ENCODE measurements around the gene BIRC3. TPM values are rescaled to one million over a fixed set of nuclear protein-coding genes. Genes with fewer than 3 reads are reported as not detected.
A peak's percentile ranks its signal among the peaks of the same experiment; 100 is the strongest.

The BIRC3 gene
- total and polyA plus RNA-seq, 4 donors, result 2.6 to 19.3 (median 11.9) TPM

GRCh38 chr11:102305352-102306047 is 11.8 kb upstream of the BIRC3 start:
- no peak overlapping the region for H3K27ac ChIP-seq (ENCODE audit: low read depth in 1 of 2, low read length in 2 of 2)
- no peaks in the 10 kb centered on the region for H3K36me3 ChIP-seq (ENCODE audit: control insufficient read depth in 1 of 2, insufficient read depth in 2 of 2, low read length in 1 of 2)
- no peak for DNase-seq
- peaks cover 4% of the 10 kb centered on the region for H3K9me3 ChIP-seq (ENCODE audit: control insufficient read depth, low read length)
- intact Hi-C loops (cut with DNase I), result no loop called here
- 65 to 70% methylated on average over 3 of the region's 3 CpGs for WGBS, 2 donors
- no peak for ATAC-seq (ENCODE audit: low FRiP score)
- peaks cover 0 to 3% of the 10 kb centered on the region in 2 donors for H3K27me3 ChIP-seq (ENCODE audit: control insufficient read depth in 1 of 2, insufficient read depth in 2 of 2, low read length in 1 of 2)
- H3K4me3 ChIP-seq (ENCODE audit: low read length in 2 of 2), result no peak overlapping the region
- no peaks in the 10 kb centered on the region for H3K4me1 ChIP-seq (ENCODE audit: control insufficient read depth in 1 of 2, insufficient read depth in 2 of 2, low read length in 2 of 2)

GRCh38 chr11:102306048-102306597 is 11.2 kb upstream of the BIRC3 start:
- no peak for ATAC-seq (ENCODE audit: low FRiP score)
- H3K27me3 ChIP-seq (ENCODE audit: control insufficient read depth in 1 of 2, insufficient read depth in 2 of 2, low read length in 1 of 2), result peaks cover 0 to 3% of the 10 kb centered on the region in 2 donors
- no peak for DNase-seq
- no peaks in the 10 kb centered on the region for H3K36me3 ChIP-seq (ENCODE audit: control insufficient read depth in 1 of 2, insufficient read depth in 2 of 2, low read length in 1 of 2)
- peaks cover 4% of the 10 kb centered on the region for H3K9me3 ChIP-seq (ENCODE audit: control insufficient read depth, low read length)
- intact Hi-C loops (cut with DNase I), result no loop called here
- no peaks in the 10 kb centered on the region for H3K4me1 ChIP-seq (ENCODE audit: control insufficient read depth in 1 of 2, insufficient read depth in 2 of 2, low read length in 2 of 2)
- no peak overlapping the region for H3K4me3 ChIP-seq (ENCODE audit: low read length in 2 of 2)
- 80 to 83% methylated on average over 5 of the region's 5 CpGs for WGBS, 2 donors
- no peak overlapping the region for H3K27ac ChIP-seq (ENCODE audit: low read depth in 1 of 2, low read length in 2 of 2)

GRCh38 chr11:102306817-102307726 is 10.2 kb upstream of the BIRC3 start:
- intact Hi-C loops (cut with DNase I), result no loop called here
- Histone ChIP-seq H3K4me3 (ENCODE audit: low read length in 2 of 2) (no peak overlapping the region), H3K36me3 (ENCODE audit: control insufficient read depth in 1 of 2, insufficient read depth in 2 of 2, low read length in 1 of 2) (no peaks in the 10 kb centered on the region), H3K9me3 (ENCODE audit: control insufficient read depth, low read length) (peaks cover 2% of the 10 kb centered on the region), H3K4me1 (ENCODE audit: control insufficient read depth in 1 of 2, insufficient read depth in 2 of 2, low read length in 2 of 2) (no peaks in the 10 kb centered on the region), H3K27me3 (ENCODE audit: control insufficient read depth in 1 of 2, insufficient read depth in 2 of 2, low read length in 1 of 2) (peaks cover 0 to 3% of the 10 kb centered on the region in 2 donors), H3K27ac (ENCODE audit: low read depth in 1 of 2, low read length in 2 of 2) (no peak overlapping the region)
- 53 to 57% methylated on average over 9 of the region's 9 CpGs for WGBS, 2 donors
- DNase-seq, result no peak
- ATAC-seq (ENCODE audit: low FRiP score), result no peak

GRCh38 chr11:102307727-102308038 is 9.6 kb upstream of the BIRC3 start:
- DNase-seq, result no peak
- H3K4me3 ChIP-seq (ENCODE audit: low read length in 2 of 2), result no peak overlapping the region
- H3K36me3 ChIP-seq (ENCODE audit: control insufficient read depth in 1 of 2, insufficient read depth in 2 of 2, low read length in 1 of 2), result no peaks in the 10 kb centered on the region
- no peak overlapping the region for H3K27ac ChIP-seq (ENCODE audit: low read depth in 1 of 2, low read length in 2 of 2)
- no peaks in the 10 kb centered on the region for H3K9me3 ChIP-seq (ENCODE audit: control insufficient read depth, low read length)
- no peaks in the 10 kb centered on the region for H3K4me1 ChIP-seq (ENCODE audit: control insufficient read depth in 1 of 2, insufficient read depth in 2 of 2, low read length in 2 of 2)
- ATAC-seq (ENCODE audit: low FRiP score), result no peak
- intact Hi-C loops (cut with DNase I), result no loop called here
- H3K27me3 ChIP-seq (ENCODE audit: control insufficient read depth in 1 of 2, insufficient read depth in 2 of 2, low read length in 1 of 2), result peaks cover 0 to 3% of the 10 kb centered on the region in 2 donors

GRCh38 chr11:102309621-102310541 is 7.4 kb upstream of the BIRC3 start:
- H3K27me3 ChIP-seq (ENCODE audit: control insufficient read depth in 1 of 2, insufficient read depth in 2 of 2, low read length in 1 of 2), result peaks cover 0 to 3% of the 10 kb centered on the region in 2 donors
- peaks cover 2 to 3% of the 10 kb centered on the region in 2 donors for H3K4me1 ChIP-seq (ENCODE audit: control insufficient read depth in 1 of 2, insufficient read depth in 2 of 2, low read length in 2 of 2)
- H3K27ac ChIP-seq (ENCODE audit: low read depth in 1 of 2, low read length in 2 of 2), result no peak overlapping the region
- DNase-seq, result no peak
- H3K36me3 ChIP-seq (ENCODE audit: control insufficient read depth in 1 of 2, insufficient read depth in 2 of 2, low read length in 1 of 2), result no peaks in the 10 kb centered on the region
- intact Hi-C loops (cut with DNase I), result no loop called here
- no peak for ATAC-seq (ENCODE audit: low FRiP score)
- WGBS, 2 donors, result 89 to 94% methylated on average over 25 of the region's 25 CpGs
- H3K4me3 ChIP-seq (ENCODE audit: low read length in 2 of 2), result no peak overlapping the region
- H3K9me3 ChIP-seq (ENCODE audit: control insufficient read depth, low read length), result no peaks in the 10 kb centered on the region

- intact Hi-C loops (cut with DNase I), result no loop called here
- WGBS, 2 donors, result 27 to 30% methylated on average over 2 of the region's 2 CpGs
- Histone ChIP-seq H3K27me3 (ENCODE audit: control insufficient read depth in 1 of 2, insufficient read depth in 2 of 2, low read length in 1 of 2) (no peaks in the 10 kb centered on the region), H3K27ac (ENCODE audit: low read depth in 1 of 2, low read length in 2 of 2) (no peak overlapping the region), H3K9me3 (ENCODE audit: control insufficient read depth, low read length) (no peaks in the 10 kb centered on the region), H3K36me3 (ENCODE audit: control insufficient read depth in 1 of 2, insufficient read depth in 2 of 2, low read length in 1 of 2) (no peaks in the 10 kb centered on the region), H3K4me3 (ENCODE audit: low read length in 2 of 2) (peak overlapping the region in 1 of 2 donors; percentile 54), H3K4me1 (ENCODE audit: control insufficient read depth in 1 of 2, insufficient read depth in 2 of 2, low read length in 2 of 2) (peaks cover 3 to 4% of the 10 kb centered on the region in 2 donors)
- ATAC-seq (ENCODE audit: low FRiP score), result no peak
- no peak for DNase-seq
These were observed 4.6 kb upstream of the BIRC3 start for GRCh38 chr11:102312667-102313066.

- H3K4me1 ChIP-seq (ENCODE audit: control insufficient read depth in 1 of 2, insufficient read depth in 2 of 2, low read length in 2 of 2), result peaks cover 4 to 7% of the 10 kb centered on the region in 2 donors
- no peaks in the 10 kb centered on the region for H3K36me3 ChIP-seq (ENCODE audit: control insufficient read depth in 1 of 2, insufficient read depth in 2 of 2, low read length in 1 of 2)
- peak overlapping the region in 1 of 2 donors; percentile 93 for H3K27ac ChIP-seq (ENCODE audit: low read depth in 1 of 2, low read length in 2 of 2)
- peak overlapping the region; percentile 8 to 54 for H3K4me3 ChIP-seq (ENCODE audit: low read length in 2 of 2)
- ATAC-seq (ENCODE audit: low FRiP score) (no peak), DNase-seq (no peak)
- 9 to 11% methylated on average over 4 of the region's 4 CpGs for WGBS, 2 donors
- intact Hi-C loops (cut with DNase I), result no loop called here
- no peaks in the 10 kb centered on the region for H3K9me3 ChIP-seq (ENCODE audit: control insufficient read depth, low read length)
- H3K27me3 ChIP-seq (ENCODE audit: control insufficient read depth in 1 of 2, insufficient read depth in 2 of 2, low read length in 1 of 2), result no peaks in the 10 kb centered on the region
These were observed 3.9 kb upstream of the BIRC3 start for GRCh38 chr11:102313238-102313940.

- H3K4me3 ChIP-seq (ENCODE audit: low read length in 2 of 2), result no peak overlapping the region
- no peaks in the 10 kb centered on the region for H3K9me3 ChIP-seq (ENCODE audit: control insufficient read depth, low read length)
- peaks cover 4 to 11% of the 10 kb centered on the region in 2 donors for H3K4me1 ChIP-seq (ENCODE audit: control insufficient read depth in 1 of 2, insufficient read depth in 2 of 2, low read length in 2 of 2)
- no peak for DNase-seq
- no peaks in the 10 kb centered on the region for H3K36me3 ChIP-seq (ENCODE audit: control insufficient read depth in 1 of 2, insufficient read depth in 2 of 2, low read length in 1 of 2)
- 89% methylated on average over 2 of the region's 2 CpGs for WGBS, 2 donors
- ATAC-seq (ENCODE audit: low FRiP score), result no peak
- H3K27ac ChIP-seq (ENCODE audit: low read depth in 1 of 2, low read length in 2 of 2), result no peak overlapping the region
- H3K27me3 ChIP-seq (ENCODE audit: control insufficient read depth in 1 of 2, insufficient read depth in 2 of 2, low read length in 1 of 2), result no peaks in the 10 kb centered on the region
- intact Hi-C loops (cut with DNase I), result no loop called here
These were observed 2.5 kb upstream of the BIRC3 start for GRCh38 chr11:102314784-102315183.
